ENCODE data around the gene APLP2. TPM values are rescaled to one million over a fixed set of nuclear protein-coding genes. Genes with fewer than 3 reads are reported as not detected.

APLP2 gene
- total and polyA plus RNA-seq, 2 experiments from 2014 or later, result 322 to 362 TPM

DNA sequence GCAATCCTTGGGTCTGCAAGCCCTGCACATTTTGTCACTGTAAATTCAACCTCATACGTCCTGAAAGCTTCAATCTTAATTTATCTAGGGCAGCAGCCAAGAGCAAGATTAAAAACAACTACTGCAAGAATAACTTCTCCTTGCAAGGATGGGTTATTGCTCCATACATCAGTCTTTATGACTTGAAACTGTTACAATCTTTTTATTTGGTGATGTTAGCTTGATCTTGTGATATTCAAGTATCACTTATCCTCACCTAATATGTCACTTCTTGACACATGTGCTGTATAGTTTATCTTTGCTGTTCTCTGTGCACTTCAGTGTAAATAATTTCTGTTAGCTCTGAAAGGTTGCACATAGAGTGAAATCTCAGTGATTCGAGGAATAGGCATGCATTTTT is 14.7 kb upstream of the APLP2 start:
- DNase-seq (ENCODE audit: low spot score), result no peak
- no peaks in the 10 kb centered on the region for H4K20me1 ChIP-seq (replicated peaks; ENCODE audit: insufficient read depth)
- Mint-ChIP-seq H3K9me3 (peaks cover 5% of the 10 kb centered on the region; the same call in 1 of the 3 replicates), H3K4me3 (no peak overlapping the region), H3K36me3 (ENCODE audit: low read depth) (no peaks in the 10 kb centered on the region), H3K4me1 (no peaks in the 10 kb centered on the region), H3K27me3 (ENCODE audit: insufficient read depth, low read depth, poor library complexity) (no peaks in the 10 kb centered on the region), H3K27ac (no peak overlapping the region)
- no peaks in the 10 kb centered on the region for H3K36me3 ChIP-seq (ENCODE audit: insufficient read depth)
- no peaks in the 10 kb centered on the region for H3K27me3 ChIP-seq (ENCODE audit: insufficient read depth)
- TF ChIP-seq STAT1 (IDR thresholded peaks at IDR 0.05; ENCODE audit: unreplicated experiment) (no peak), CREB1 (CRISPR knock-in tag; IDR thresholded peaks at IDR 0.05; ENCODE audit: low read depth) (no peak)
- no peaks in the 10 kb centered on the region for H3K79me2 ChIP-seq (replicated peaks; ENCODE audit: insufficient read depth)
- no peak overlapping the region for H3K4me2 ChIP-seq
- H3F3A ChIP-seq (replicated peaks; ENCODE audit: low read depth), result no peaks in the 10 kb centered on the region
- H3K4me1 ChIP-seq (ENCODE audit: insufficient read depth), result no peaks in the 10 kb centered on the region
- H3K27ac ChIP-seq (ENCODE audit: low read depth), result no peak overlapping the region
- no peaks in the 10 kb centered on the region for H3K9me2 ChIP-seq (ENCODE audit: insufficient read depth)
- no peak overlapping the region for H2AFZ ChIP-seq
- no peak for ATAC-seq
- no peak overlapping the region for H3K4me3 ChIP-seq

- H3K9me3 Mint-ChIP-seq, result peaks cover 5% of the 10 kb centered on the region; the same call in 1 of the 3 replicates
- no peaks in the 10 kb centered on the region for H3K9me2 ChIP-seq (ENCODE audit: insufficient read depth)
- no peaks in the 10 kb centered on the region for H3K4me1 Mint-ChIP-seq
- no peak for DNase-seq (ENCODE audit: low spot score)
- H3K27ac Mint-ChIP-seq, result no peak overlapping the region
- H3K27me3 ChIP-seq (ENCODE audit: insufficient read depth), result no peaks in the 10 kb centered on the region
- H3K36me3 ChIP-seq (ENCODE audit: insufficient read depth), result no peaks in the 10 kb centered on the region
- H3K27me3 Mint-ChIP-seq (ENCODE audit: insufficient read depth, low read depth, poor library complexity), result no peaks in the 10 kb centered on the region
- no peaks in the 10 kb centered on the region for H3F3A ChIP-seq (replicated peaks; ENCODE audit: low read depth)
- H3K4me2 ChIP-seq, result no peak overlapping the region
- H2AFZ ChIP-seq, result no peak overlapping the region
- H3K36me3 Mint-ChIP-seq (ENCODE audit: low read depth), result no peaks in the 10 kb centered on the region
- no peaks in the 10 kb centered on the region for H3K79me2 ChIP-seq (replicated peaks; ENCODE audit: insufficient read depth)
- no peak for ATAC-seq
- H3K4me1 ChIP-seq (ENCODE audit: insufficient read depth), result no peaks in the 10 kb centered on the region
- H4K20me1 ChIP-seq (replicated peaks; ENCODE audit: insufficient read depth), result no peaks in the 10 kb centered on the region
- H3K27ac ChIP-seq (ENCODE audit: low read depth), result no peak overlapping the region
- H3K4me3 Mint-ChIP-seq, result no peak overlapping the region
- no peak overlapping the region for H3K4me3 ChIP-seq
- TF ChIP-seq ZNF114 (CRISPR knock-in tag; IDR thresholded peaks at IDR 0.05) (no peak), EZH2phosphoT487 (IDR thresholded peaks at IDR 0.05; ENCODE audit: unreplicated experiment) (no peak), ZNF331 (CRISPR knock-in tag; IDR thresholded peaks at IDR 0.05; ENCODE audit: low read depth) (no peak), JUNB (IDR thresholded peaks at IDR 0.05; ENCODE audit: unreplicated experiment) (no peak), CREB1 (CRISPR knock-in tag; IDR thresholded peaks at IDR 0.05; ENCODE audit: low read depth) (no peak), STAT1 (IDR thresholded peaks at IDR 0.05; ENCODE audit: unreplicated experiment) (no peak), EZH2 (IDR thresholded peaks at IDR 0.05; ENCODE audit: low read depth, unreplicated experiment) (no peak), POLR2AphosphoS5 (IDR thresholded peaks at IDR 0.05; ENCODE audit: low read depth) (no peak), NANOG (IDR thresholded peaks at IDR 0.05; ENCODE audit: borderline replicate concordance) (no peak)
- TF ChIP-seq, protein P1, sequence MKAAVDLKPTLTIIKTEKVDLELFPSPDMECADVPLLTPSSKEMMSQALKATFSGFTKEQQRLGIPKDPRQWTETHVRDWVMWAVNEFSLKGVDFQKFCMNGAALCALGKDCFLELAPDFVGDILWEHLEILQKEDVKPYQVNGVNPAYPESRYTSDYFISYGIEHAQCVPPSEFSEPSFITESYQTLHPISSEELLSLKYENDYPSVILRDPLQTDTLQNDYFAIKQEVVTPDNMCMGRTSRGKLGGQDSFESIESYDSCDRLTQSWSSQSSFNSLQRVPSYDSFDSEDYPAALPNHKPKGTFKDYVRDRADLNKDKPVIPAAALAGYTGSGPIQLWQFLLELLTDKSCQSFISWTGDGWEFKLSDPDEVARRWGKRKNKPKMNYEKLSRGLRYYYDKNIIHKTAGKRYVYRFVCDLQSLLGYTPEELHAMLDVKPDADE (IDR thresholded peaks at IDR 0.05), result no peak
- TF ChIP-seq, protein P2, sequence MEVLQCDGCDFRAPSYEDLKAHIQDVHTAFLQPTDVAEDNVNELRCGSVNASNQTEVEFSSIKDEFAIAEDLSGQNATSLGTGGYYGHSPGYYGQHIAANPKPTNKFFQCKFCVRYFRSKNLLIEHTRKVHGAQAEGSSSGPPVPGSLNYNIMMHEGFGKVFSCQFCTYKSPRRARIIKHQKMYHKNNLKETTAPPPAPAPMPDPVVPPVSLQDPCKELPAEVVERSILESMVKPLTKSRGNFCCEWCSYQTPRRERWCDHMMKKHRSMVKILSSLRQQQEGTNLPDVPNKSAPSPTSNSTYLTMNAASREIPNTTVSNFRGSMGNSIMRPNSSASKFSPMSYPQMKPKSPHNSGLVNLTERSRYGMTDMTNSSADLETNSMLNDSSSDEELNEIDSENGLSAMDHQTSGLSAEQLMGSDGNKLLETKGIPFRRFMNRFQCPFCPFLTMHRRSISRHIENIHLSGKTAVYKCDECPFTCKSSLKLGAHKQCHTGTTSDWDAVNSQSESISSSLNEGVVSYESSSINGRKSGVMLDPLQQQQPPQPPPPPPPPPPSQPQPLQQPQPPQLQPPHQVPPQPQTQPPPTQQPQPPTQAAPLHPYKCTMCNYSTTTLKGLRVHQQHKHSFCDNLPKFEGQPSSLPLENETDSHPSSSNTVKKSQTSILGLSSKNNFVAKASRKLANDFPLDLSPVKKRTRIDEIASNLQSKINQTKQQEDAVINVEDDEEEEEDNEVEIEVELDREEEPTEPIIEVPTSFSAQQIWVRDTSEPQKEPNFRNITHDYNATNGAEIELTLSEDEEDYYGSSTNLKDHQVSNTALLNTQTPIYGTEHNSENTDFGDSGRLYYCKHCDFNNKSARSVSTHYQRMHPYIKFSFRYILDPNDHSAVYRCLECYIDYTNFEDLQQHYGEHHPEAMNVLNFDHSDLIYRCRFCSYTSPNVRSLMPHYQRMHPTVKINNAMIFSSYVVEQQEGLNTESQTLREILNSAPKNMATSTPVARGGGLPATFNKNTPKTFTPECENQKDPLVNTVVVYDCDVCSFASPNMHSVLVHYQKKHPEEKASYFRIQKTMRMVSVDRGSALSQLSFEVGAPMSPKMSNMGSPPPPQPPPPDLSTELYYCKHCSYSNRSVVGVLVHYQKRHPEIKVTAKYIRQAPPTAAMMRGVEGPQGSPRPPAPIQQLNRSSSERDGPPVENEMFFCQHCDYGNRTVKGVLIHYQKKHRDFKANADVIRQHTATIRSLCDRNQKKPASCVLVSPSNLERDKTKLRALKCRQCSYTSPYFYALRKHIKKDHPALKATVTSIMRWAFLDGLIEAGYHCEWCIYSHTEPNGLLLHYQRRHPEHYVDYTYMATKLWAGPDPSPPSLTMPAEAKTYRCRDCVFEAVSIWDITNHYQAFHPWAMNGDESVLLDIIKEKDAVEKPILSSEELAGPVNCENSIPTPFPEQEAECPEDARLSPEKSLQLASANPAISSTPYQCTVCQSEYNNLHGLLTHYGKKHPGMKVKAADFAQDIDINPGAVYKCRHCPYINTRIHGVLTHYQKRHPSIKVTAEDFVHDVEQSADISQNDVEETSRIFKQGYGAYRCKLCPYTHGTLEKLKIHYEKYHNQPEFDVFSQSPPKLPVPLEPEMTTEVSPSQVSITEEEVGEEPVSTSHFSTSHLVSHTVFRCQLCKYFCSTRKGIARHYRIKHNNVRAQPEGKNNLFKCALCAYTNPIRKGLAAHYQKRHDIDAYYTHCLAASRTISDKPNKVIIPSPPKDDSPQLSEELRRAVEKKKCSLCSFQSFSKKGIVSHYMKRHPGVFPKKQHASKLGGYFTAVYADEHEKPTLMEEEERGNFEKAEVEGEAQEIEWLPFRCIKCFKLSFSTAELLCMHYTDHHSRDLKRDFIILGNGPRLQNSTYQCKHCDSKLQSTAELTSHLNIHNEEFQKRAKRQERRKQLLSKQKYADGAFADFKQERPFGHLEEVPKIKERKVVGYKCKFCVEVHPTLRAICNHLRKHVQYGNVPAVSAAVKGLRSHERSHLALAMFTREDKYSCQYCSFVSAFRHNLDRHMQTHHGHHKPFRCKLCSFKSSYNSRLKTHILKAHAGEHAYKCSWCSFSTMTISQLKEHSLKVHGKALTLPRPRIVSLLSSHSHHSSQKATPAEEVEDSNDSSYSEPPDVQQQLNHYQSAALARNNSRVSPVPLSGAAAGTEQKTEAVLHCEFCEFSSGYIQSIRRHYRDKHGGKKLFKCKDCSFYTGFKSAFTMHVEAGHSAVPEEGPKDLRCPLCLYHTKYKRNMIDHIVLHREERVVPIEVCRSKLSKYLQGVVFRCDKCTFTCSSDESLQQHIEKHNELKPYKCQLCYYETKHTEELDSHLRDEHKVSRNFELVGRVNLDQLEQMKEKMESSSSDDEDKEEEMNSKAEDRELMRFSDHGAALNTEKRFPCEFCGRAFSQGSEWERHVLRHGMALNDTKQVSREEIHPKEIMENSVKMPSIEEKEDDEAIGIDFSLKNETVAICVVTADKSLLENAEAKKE (CRISPR knock-in tag; IDR thresholded peaks at IDR 0.05), result no peak
- TF ChIP-seq, protein P3, sequence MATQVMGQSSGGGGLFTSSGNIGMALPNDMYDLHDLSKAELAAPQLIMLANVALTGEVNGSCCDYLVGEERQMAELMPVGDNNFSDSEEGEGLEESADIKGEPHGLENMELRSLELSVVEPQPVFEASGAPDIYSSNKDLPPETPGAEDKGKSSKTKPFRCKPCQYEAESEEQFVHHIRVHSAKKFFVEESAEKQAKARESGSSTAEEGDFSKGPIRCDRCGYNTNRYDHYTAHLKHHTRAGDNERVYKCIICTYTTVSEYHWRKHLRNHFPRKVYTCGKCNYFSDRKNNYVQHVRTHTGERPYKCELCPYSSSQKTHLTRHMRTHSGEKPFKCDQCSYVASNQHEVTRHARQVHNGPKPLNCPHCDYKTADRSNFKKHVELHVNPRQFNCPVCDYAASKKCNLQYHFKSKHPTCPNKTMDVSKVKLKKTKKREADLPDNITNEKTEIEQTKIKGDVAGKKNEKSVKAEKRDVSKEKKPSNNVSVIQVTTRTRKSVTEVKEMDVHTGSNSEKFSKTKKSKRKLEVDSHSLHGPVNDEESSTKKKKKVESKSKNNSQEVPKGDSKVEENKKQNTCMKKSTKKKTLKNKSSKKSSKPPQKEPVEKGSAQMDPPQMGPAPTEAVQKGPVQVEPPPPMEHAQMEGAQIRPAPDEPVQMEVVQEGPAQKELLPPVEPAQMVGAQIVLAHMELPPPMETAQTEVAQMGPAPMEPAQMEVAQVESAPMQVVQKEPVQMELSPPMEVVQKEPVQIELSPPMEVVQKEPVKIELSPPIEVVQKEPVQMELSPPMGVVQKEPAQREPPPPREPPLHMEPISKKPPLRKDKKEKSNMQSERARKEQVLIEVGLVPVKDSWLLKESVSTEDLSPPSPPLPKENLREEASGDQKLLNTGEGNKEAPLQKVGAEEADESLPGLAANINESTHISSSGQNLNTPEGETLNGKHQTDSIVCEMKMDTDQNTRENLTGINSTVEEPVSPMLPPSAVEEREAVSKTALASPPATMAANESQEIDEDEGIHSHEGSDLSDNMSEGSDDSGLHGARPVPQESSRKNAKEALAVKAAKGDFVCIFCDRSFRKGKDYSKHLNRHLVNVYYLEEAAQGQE (IDR thresholded peaks at IDR 0.05; ENCODE audit: unreplicated experiment), result no peak
Observed at GRCh38 chr11:130055617-130056016, 14.1 kb upstream of the APLP2 start.

Measured in GM23338 (cell line).